Liver (tissue), 9 donors: ENCODE measurements around the gene ACKR3. TPM values are rescaled to one million over a fixed set of nuclear protein-coding genes. Genes with fewer than 3 reads are reported as not detected.

Experiments
- DNase-seq: peaks from one replicate; pipeline ENCODE4 v3.0.0-alpha.2; 2017; ENCODE audit warnings: low spot score
- H3K27ac ChIP-seq, 2 donors: one replicate each; pipeline ENCODE4 v1.7.0; 2013; ENCODE audit warnings: inconsistent platforms in 2 of 2, low read length in 2 of 2, control low read depth in 1 of 2, low read depth in 1 of 2, mild to moderate bottlenecking in 1 of 2
- H3K27me3 ChIP-seq, 4 donors: one replicate each; pipeline versions ENCODE4 v1.6.1 to v1.7.0; 2013; ENCODE audit warnings: low read length in 3 of 4, inconsistent platforms in 1 of 4, mild to moderate bottlenecking in 1 of 4, moderate library complexity in 1 of 4; ENCODE audit not compliant: control insufficient read depth in 4 of 4, insufficient read depth in 4 of 4
- H3K36me3 ChIP-seq, 4 donors: one replicate each; pipeline versions ENCODE4 v1.6.1 to v1.7.0; 2013; ENCODE audit warnings: low read length in 3 of 4, mild to moderate bottlenecking in 3 of 4, low read depth in 1 of 4, moderate library complexity in 1 of 4; ENCODE audit not compliant: control insufficient read depth in 4 of 4, insufficient read depth in 3 of 4
- H3K4me1 ChIP-seq, 4 donors: one replicate each; pipeline versions ENCODE4 v1.6.1 to v1.7.0; 2013; ENCODE audit warnings: low read length in 3 of 4, mild to moderate bottlenecking in 3 of 4, moderate library complexity in 1 of 4; ENCODE audit not compliant: control insufficient read depth in 4 of 4, insufficient read depth in 4 of 4
- H3K4me3 ChIP-seq, 3 donors: one replicate each; pipeline versions ENCODE4 v1.6.1 to v1.7.0; 2013; ENCODE audit warnings: low read length in 3 of 3, control low read depth in 1 of 3, low read depth in 1 of 3, mild to moderate bottlenecking in 1 of 3
- H3K9ac ChIP-seq, 2 donors: one replicate each; pipeline ENCODE4 v1.7.0; 2013; ENCODE audit warnings: low read length in 2 of 2, mild to moderate bottlenecking in 2 of 2, moderate library complexity in 2 of 2, control low read depth in 1 of 2, low read depth in 1 of 2
- H3K9me3 ChIP-seq, 4 donors: one replicate each; pipeline versions ENCODE4 v1.6.1 to v1.7.0; 2013; ENCODE audit warnings: low read length in 3 of 4; ENCODE audit not compliant: control insufficient read depth in 4 of 4
- ATF3 ChIP-seq: IDR thresholded peaks from 2 replicates; pipeline ENCODE4 v1.6.1; 2016; ENCODE audit warnings: antibody characterized with exemption
- CTCF ChIP-seq: fragments of 150-350 bp; IDR thresholded peaks from 2 replicates; pipeline ENCODE4 v1.5.1; 2017; ENCODE audit warnings: improper control_type of control experiment, low read depth, low read length; ENCODE audit not compliant: missing input control
- EGR1 ChIP-seq, 2 donors: IDR thresholded peaks; 2 replicates each; pipeline ENCODE4 v1.6.1; 2016 to 2018; ENCODE audit warnings: antibody characterized with exemption in 2 of 2, low read depth in 2 of 2
- FOXA1 ChIP-seq: IDR thresholded peaks from 2 replicates; pipeline ENCODE4 v1.6.1; 2016; ENCODE audit warnings: antibody characterized with exemption
- FOXA2 ChIP-seq: IDR thresholded peaks from 2 replicates; pipeline ENCODE4 v1.6.1; 2016; ENCODE audit warnings: antibody characterized with exemption
- GABPA ChIP-seq, 2 donors: IDR thresholded peaks in 1 of 2; conservative IDR thresholded peaks in 1 of 2; 2 replicates each; pipeline ENCODE4 v1.6.1; 2016; ENCODE audit warnings: antibody characterized with exemption in 2 of 2, mild to moderate bottlenecking in 1 of 2, moderate library complexity in 1 of 2
- HNF4A ChIP-seq, 2 donors: conservative IDR thresholded peaks; 2 replicates each; pipeline ENCODE4 v1.6.1; 2016; ENCODE audit warnings: antibody characterized with exemption in 2 of 2, mild to moderate bottlenecking in 2 of 2
- HNF4G ChIP-seq: IDR thresholded peaks from 2 replicates; pipeline ENCODE4 v1.6.1; 2016; ENCODE audit warnings: antibody characterized with exemption
- JUND ChIP-seq, 2 donors: IDR thresholded peaks; 2 replicates each; pipeline ENCODE4 v1.6.1; 2016; ENCODE audit warnings: antibody characterized with exemption in 2 of 2
- RAD21 ChIP-seq, 2 donors: IDR thresholded peaks; 2 replicates each; pipeline ENCODE4 v1.6.1; 2016; ENCODE audit warnings: antibody characterized with exemption in 2 of 2, mild to moderate bottlenecking in 2 of 2
- REST ChIP-seq: IDR thresholded peaks from 2 replicates; pipeline ENCODE4 v1.6.1; 2016; ENCODE audit warnings: antibody characterized with exemption, mild to moderate bottlenecking
- RXRA ChIP-seq, 2 donors: IDR thresholded peaks; 2 replicates each; pipeline ENCODE4 v1.6.1; 2017 to 2018; ENCODE audit warnings: antibody characterized with exemption in 2 of 2, mild to moderate bottlenecking in 1 of 2
- SP1 ChIP-seq: IDR thresholded peaks from 2 replicates; pipeline ENCODE4 v1.6.1; 2018; ENCODE audit warnings: antibody characterized with exemption, mild to moderate bottlenecking
- TAF1 ChIP-seq: conservative IDR thresholded peaks from 2 replicates; pipeline ENCODE4 v1.6.1; 2016; ENCODE audit warnings: antibody characterized with exemption, mild to moderate bottlenecking
- YY1 ChIP-seq: IDR thresholded peaks from 2 replicates; pipeline ENCODE4 v1.6.1; 2016; ENCODE audit warnings: antibody characterized with exemption, mild to moderate bottlenecking
- ZBTB33 ChIP-seq: IDR thresholded peaks from 2 replicates; pipeline ENCODE4 v1.6.1; 2016; ENCODE audit warnings: antibody characterized with exemption
- WGBS: extraction: QIAGEN DNeasy Blood & Tissue Kit; methylation state at CpG from one replicate; pipeline ENCODE4 v1.1.7; 2013; 5-methylcytosine and 5-hydroxymethylcytosine counted together
- polyA plus RNA-seq, 2 donors: library from polyadenylated mRNA; stranded (reverse) in 1 of 2; unstranded in 1 of 2; fragments of 200-250 nt in 1 of 2; fragments of >200 nt in 1 of 2; fragmentation: Nextera tagmentation in 1 of 2; extraction: Ambion mirVana in 1 of 2; gene quantifications; one replicate each; pipeline versions ENCODE4 v1.2.1 to v1.2.3, GENCODE V29; 2013 to 2015
- total RNA-seq, 2 donors: library from RNA; depleted of rRNA; stranded (reverse); fragments of >200 nt; gene quantifications; one replicate each; pipeline ENCODE4 v1.2.3, GENCODE V29; 2014
- donor health status: healthy.
- donor health status: healthy.
- donor health status: healthy.
- donor health status: healthy.
- donor health status: healthy.

Gene ACKR3
- total and polyA plus RNA-seq, 4 donors, result 1.6 to 6.0 (median 3.0) TPM

- WGBS, result 94% methylated on average over 14 of the region's 14 CpGs
- H3K27ac ChIP-seq, result no peak overlapping the region
- no peaks in the 10 kb centered on the region for H3K27me3 ChIP-seq
- DNase-seq, result no peak
- TF ChIP-seq HNF4G, result no peak
- TF ChIP-seq CTCF, result no peak
- no peak for TF ChIP-seq HNF4A (conservative IDR thresholded peaks at IDR 0.05)
- no peak for TF ChIP-seq ATF3
- no peak for TF ChIP-seq RAD21 (IDR thresholded peaks at IDR 0.05)
- TF ChIP-seq YY1, result no peak
- TF ChIP-seq FOXA1, result no peak
- TF ChIP-seq FOXA2, result no peak
- no peak for TF ChIP-seq JUND (IDR thresholded peaks at IDR 0.05)
- no peak for TF ChIP-seq RXRA (IDR thresholded peaks at IDR 0.05)
- H3K9me3 ChIP-seq, result no peaks in the 10 kb centered on the region
- no peak overlapping the region for H3K4me3 ChIP-seq
- H3K4me1 ChIP-seq, result no peaks in the 10 kb centered on the region
- peaks cover 0 to 10% (median 9%) of the 10 kb centered on the region in 4 donors for H3K36me3 ChIP-seq
- no peak overlapping the region for H3K9ac ChIP-seq
These were observed 14.1 kb downstream of the ACKR3 start for GRCh38 chr2:236583621-236584203.

GRCh38 chr2:236584521-236585384 is 15.1 kb downstream of the ACKR3 start:
- peaks cover 0 to 10% (median 9%) of the 10 kb centered on the region in 4 donors for H3K36me3 ChIP-seq
- no peak overlapping the region for H3K4me3 ChIP-seq
- WGBS, result 95% methylated on average over 16 of the region's 16 CpGs
- no peaks in the 10 kb centered on the region for H3K4me1 ChIP-seq
- no peak for DNase-seq
- no peaks in the 10 kb centered on the region for H3K27me3 ChIP-seq
- no peak overlapping the region for H3K27ac ChIP-seq
- H3K9ac ChIP-seq, result no peak overlapping the region
- no peaks in the 10 kb centered on the region for H3K9me3 ChIP-seq
- no peak for TF ChIP-seq SP1
- no peak for TF ChIP-seq GABPA (IDR thresholded peaks at IDR 0.05 in 1 of 2, conservative IDR thresholded peaks at IDR 0.05 in 1 of 2)
- TF ChIP-seq JUND (IDR thresholded peaks at IDR 0.05), result no peak
- TF ChIP-seq ZBTB33, result no peak
- no peak for TF ChIP-seq ATF3
- no peak for TF ChIP-seq HNF4G
- TF ChIP-seq EGR1 (IDR thresholded peaks at IDR 0.05; ENCODE audit: low read depth in 2 of 2), result no peak
- no peak for TF ChIP-seq REST
- TF ChIP-seq RXRA (IDR thresholded peaks at IDR 0.05), result no peak
- no peak for TF ChIP-seq YY1
- TF ChIP-seq RAD21 (IDR thresholded peaks at IDR 0.05), result no peak
- no peak for TF ChIP-seq HNF4A (conservative IDR thresholded peaks at IDR 0.05)
- TF ChIP-seq TAF1, result no peak
- no peak for TF ChIP-seq FOXA2
